ENCODE measurements around the gene ZNF134. TPM values are rescaled to one million over a fixed set of nuclear protein-coding genes. Genes with fewer than 3 reads are reported as not detected.
A peak's percentile ranks its signal among the peaks of the same experiment; 100 is the strongest.

The ZNF134 gene
- total RNA-seq, 1 donor, result 21.2 TPM

GRCh38 chr19:57583104-57583520 is 30.9 kb upstream of the ZNF134 start:
- no peak for TF ChIP-seq CTCF (IDR thresholded peaks at IDR 0.05; ENCODE audit: insufficient read depth, low read depth, low read length)
- peak overlapping the region; percentile 71 for H3K4me3 ChIP-seq (ENCODE audit: low read depth, low read length)
- DNase-seq (ENCODE audit: low read depth), result no peak

GRCh38 chr19:57583521-57584416 is 30.3 kb upstream of the ZNF134 start, which contains the start of gene ZIK1:
Gene ZIK1, plus strand, starts transcription at chr19:57584145. Its CDS starts 212 bp downstream, at chr19:57584357.
- TF ChIP-seq CTCF (IDR thresholded peaks at IDR 0.05; ENCODE audit: insufficient read depth, low read depth, low read length), result no peak
- H3K4me3 ChIP-seq (ENCODE audit: low read depth, low read length), result peak within 1 kb of the TSS; percentile 71
- peak; percentile 91 for DNase-seq (ENCODE audit: low read depth)

- no peak for DNase-seq (ENCODE audit: low read depth)
- no peak overlapping the region for H3K4me3 ChIP-seq (ENCODE audit: low read depth, low read length)
- no peak for TF ChIP-seq CTCF (IDR thresholded peaks at IDR 0.05; ENCODE audit: insufficient read depth, low read depth, low read length)
Measured at GRCh38 chr19:57587529-57587928, 26.5 kb upstream of the ZNF134 start.

- TF ChIP-seq CTCF (IDR thresholded peaks at IDR 0.05; ENCODE audit: insufficient read depth, low read depth, low read length), result no peak
- DNase-seq (ENCODE audit: low read depth), result no peak
- H3K4me3 ChIP-seq (ENCODE audit: low read depth, low read length), result peak overlapping the region; percentile 71
Measured at GRCh38 chr19:57599377-57599760, 14.7 kb upstream of the ZNF134 start.

- no peak for TF ChIP-seq CTCF (IDR thresholded peaks at IDR 0.05; ENCODE audit: insufficient read depth, low read depth, low read length)
- H3K4me3 ChIP-seq (ENCODE audit: low read depth, low read length), result peak within 1 kb of the TSS; percentile 71
Measured at GRCh38 chr19:57599761-57600383, 14.2 kb upstream of the ZNF134 start, which contains the start of gene ZNF530. Gene ZNF530, plus strand, starts transcription at chr19:57599885. Its CDS starts 4,461 bp downstream, at chr19:57604346.

GRCh38 chr19:57606931-57607330 is 7.1 kb upstream of the ZNF134 start:
- H3K4me3 ChIP-seq (ENCODE audit: low read depth, low read length), result no peak overlapping the region
- no peak for TF ChIP-seq CTCF (IDR thresholded peaks at IDR 0.05; ENCODE audit: insufficient read depth, low read depth, low read length)
- DNase-seq (ENCODE audit: low read depth), result no peak

More at GRCh38 chr19:57599761-57600383, 14.2 kb upstream of the ZNF134 start, which contains the start of gene ZNF530:
- DNase-seq (ENCODE audit: low read depth), result peak; percentile 91
